Astrocyte of the cerebellum (primary cell): ENCODE results near the gene CYP3A5.
"Not testable (repeated sequence)": the region's sequence is repeated elsewhere in the genome, so short reads cannot be mapped to it uniquely, and the experiment has no call there.

Source experiments
- DNase-seq: peaks from one replicate; pipeline ENCODE4 v3.0.0-alpha.2; 2011; ENCODE audit warnings: low read depth
- H3K4me3 ChIP-seq: 2 replicates; pipeline ENCODE4 v1.5.1; 2011; ENCODE audit warnings: mild to moderate bottlenecking, low read depth, low read length, moderate library complexity
- in situ Hi-C: cut with HindIII; loops from 2 replicates; pipeline ENCODE4 v1.10.0; 2017; ENCODE audit warnings: low sequenced_read_pairs
- TF ChIP-seq, protein P1 (sequence below): IDR thresholded peaks from 2 replicates; pipeline ENCODE4 v1.5.1; 2012; ENCODE audit warnings: low read length, low read depth, moderate library complexity, mild to moderate bottlenecking; ENCODE audit errors: missing control alignments

The CYP3A5 gene

GRCh38 chr7:99667179-99667578 lies 12.6 kb downstream of the CYP3A5 start:
- in situ Hi-C loops: no loop called here
- TF ChIP-seq, protein P1, sequence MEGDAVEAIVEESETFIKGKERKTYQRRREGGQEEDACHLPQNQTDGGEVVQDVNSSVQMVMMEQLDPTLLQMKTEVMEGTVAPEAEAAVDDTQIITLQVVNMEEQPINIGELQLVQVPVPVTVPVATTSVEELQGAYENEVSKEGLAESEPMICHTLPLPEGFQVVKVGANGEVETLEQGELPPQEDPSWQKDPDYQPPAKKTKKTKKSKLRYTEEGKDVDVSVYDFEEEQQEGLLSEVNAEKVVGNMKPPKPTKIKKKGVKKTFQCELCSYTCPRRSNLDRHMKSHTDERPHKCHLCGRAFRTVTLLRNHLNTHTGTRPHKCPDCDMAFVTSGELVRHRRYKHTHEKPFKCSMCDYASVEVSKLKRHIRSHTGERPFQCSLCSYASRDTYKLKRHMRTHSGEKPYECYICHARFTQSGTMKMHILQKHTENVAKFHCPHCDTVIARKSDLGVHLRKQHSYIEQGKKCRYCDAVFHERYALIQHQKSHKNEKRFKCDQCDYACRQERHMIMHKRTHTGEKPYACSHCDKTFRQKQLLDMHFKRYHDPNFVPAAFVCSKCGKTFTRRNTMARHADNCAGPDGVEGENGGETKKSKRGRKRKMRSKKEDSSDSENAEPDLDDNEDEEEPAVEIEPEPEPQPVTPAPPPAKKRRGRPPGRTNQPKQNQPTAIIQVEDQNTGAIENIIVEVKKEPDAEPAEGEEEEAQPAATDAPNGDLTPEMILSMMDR: no peak
- H3K4me3 ChIP-seq: no peak overlapping the region
- DNase-seq: no peak

DNA sequence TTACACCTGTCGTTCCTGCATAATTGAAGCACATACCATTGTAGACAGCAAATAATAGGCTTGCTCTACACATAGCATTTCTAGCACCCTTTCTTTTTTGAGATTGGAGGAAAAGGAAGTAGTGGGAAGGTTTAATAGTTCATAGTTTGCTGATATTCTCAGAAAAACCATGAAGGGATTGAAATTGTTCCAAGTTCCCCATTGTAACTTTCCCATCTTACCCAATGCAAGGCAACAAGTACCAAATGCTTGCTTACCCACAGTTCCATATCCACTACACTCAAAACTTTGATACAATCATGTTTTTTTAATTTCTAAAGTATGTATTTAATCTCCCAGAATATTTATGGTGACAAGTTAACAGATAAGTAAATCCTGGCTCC lies 13.8 kb downstream of the CYP3A5 start:
- DNase-seq: no peak
- TF ChIP-seq, protein P1: no peak
- in situ Hi-C loops: no loop called here
- H3K4me3 ChIP-seq: no peak overlapping the region

DNA sequence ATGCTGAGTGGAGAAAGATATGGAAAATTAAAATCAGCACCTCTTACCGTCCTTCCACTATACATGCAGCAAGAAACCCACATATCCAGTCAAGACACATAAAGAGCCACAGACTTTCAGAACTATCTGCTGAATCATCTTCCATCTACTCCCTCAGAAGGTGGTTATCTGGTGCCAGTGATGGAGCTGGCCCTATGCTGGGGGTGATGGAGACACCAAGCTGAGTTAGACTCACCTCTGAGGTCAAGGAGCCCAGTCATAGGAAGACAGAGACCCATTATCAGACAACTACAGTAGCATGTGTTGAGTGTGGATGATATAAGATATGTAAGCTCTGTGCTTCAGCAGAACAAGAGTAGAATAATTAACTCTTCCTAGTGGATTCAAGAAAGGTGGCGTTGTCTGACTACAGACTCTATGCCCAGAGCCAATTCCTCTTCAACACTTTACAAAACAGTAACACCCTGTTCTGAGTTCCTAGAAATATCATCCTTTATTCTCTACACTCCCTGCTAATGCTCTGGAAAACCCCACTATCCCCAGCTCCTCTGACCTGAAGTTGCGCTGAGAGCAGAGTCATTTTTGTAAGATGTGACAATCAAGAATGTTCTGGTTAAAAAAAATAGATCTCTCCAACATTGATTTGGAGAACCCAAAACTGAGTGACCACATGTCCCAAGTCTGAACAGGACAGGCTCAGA lies 14.3 kb downstream of the CYP3A5 start:
- H3K4me3 ChIP-seq: no peak overlapping the region
- TF ChIP-seq, protein P1: no peak
- in situ Hi-C loops: no loop called here
- DNase-seq: no peak

DNA sequence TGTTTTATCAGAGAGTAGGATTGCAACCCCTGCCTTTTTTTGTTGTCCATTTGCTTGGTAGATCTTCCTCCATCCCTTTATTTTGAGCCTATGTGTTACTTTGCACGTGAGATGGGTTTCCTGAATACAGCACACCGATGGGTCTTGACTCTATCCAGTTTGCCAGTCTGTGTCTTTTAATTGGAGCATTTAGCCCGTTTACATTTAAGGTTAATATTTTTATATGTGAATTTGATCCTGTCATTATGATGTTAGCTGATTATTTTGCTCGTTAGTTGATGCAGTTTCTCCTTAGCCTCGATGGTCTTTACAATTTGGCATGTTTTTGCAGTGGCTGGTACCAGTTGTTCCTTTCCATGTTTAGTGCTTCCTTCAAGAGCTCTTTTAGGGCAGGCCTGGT lies 21.9 kb downstream of the CYP3A5 start:
- DNase-seq, in situ Hi-C loops, H3K4me3 ChIP-seq: not testable (repeated sequence)

DNA sequence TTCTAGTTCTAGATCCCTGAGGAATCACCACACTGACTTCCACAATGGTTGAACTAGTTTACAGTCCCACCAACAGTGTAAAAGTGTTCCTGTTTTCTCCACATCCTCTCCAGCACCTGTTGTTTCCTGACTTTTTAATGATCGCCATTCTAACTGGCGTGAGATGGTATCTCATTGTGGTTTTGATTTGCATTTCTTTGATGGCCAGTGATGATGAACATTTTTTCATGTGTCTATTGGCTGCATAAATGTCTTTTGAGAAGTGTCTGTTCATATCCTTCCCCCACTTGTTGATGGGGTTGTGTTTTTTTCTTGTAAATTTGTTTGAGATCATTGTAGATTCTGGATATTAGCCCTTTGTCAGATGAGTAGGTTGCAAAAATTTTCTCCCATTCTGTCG lies 25.2 kb downstream of the CYP3A5 start:
- in situ Hi-C loops, DNase-seq, H3K4me3 ChIP-seq: not testable (repeated sequence)

GRCh38 chr7:99653754-99654153 lies 26.0 kb downstream of the CYP3A5 start:
- TF ChIP-seq, protein P1: no peak
- DNase-seq: no peak
- in situ Hi-C loops: no loop called here
- H3K4me3 ChIP-seq: no peak overlapping the region

GRCh38 chr7:99653269-99653668 lies 26.5 kb downstream of the CYP3A5 start:
- in situ Hi-C loops, DNase-seq, H3K4me3 ChIP-seq: not testable (repeated sequence)

- no peak overlapping the region for H3K4me3 ChIP-seq
- DNase-seq: no peak
- in situ Hi-C loops: no loop called here
- TF ChIP-seq, protein P1: no peak
Measured at GRCh38 chr7:99652671-99653070, 27.1 kb downstream of the CYP3A5 start.
